CD4-positive, alpha-beta T cell treated with Interleukin-6 for 4 hours (primary cell): Measurements from ENCODE around the gene TP53BP2.
"Not testable (repeated sequence)": the region's sequence is repeated elsewhere in the genome, so short reads cannot be mapped to it uniquely, and the experiment has no call there.

Experiments used
- DNase-seq: peaks from one replicate; pipeline ENCODE4 v3.0.0-alpha.2; 2020; ENCODE audit warnings: mixed read lengths

Gene TP53BP2

DNA sequence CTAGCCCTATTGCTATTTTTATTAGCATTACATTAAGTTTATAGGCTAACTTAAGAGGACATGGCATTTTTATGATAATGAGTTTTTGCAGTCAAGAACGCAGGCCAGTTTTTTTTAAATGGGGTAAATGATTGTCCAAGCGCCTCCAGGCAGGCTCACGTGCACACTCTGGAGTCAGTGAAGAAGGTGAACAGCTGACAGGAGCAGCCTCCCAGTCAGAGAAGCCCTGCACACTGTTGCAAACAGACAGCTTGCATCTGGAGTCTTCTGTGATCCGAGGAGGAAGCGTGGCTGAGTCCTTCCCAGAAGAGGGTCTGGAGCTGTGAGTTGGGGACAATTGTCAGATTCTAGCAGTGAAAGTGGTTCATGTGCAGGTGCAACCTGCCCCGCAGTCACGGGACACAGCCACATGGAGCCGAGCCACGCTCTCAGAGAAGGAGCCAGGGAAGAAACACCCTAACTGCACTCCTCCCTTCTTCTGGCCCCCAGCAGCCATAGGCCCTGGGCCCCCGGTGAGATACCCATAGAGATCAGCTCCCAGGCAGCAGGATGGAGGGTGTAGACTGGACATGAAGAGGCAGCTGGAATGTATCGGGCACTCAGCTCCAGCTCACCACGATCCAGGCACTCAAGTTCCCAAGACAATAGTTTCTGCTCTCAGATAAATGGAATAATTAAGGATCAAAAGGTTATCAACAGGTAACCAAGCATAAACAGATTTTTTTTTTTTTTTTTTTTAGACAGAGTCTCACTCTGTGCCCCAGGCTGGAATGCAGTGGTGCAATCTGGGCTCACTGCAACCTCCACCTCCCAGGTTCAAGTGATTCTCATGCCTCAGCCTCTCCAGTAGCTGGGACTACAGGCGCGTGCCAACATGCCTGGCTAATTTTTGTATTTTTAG lies 107.0 kb downstream of the TP53BP2 start:
- no peak for DNase-seq

DNA sequence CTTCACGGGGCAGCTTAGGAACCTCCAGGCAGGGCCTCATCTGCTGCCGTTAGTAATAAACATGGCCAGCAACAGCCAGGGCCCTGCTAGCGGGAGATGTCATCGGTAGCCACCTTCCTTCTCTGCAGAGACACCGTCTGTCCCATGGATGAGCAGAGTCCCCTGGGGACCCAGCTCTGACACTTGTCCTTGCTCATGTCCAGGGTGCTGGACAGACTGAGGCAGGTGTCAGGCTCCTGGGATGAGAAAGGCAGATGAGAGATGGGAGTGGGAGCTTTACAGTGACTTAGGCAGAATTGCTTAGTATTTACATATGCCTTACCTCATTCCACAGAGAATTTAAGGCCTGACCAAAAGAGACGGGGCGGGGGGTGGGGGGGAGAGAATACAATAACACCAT lies 108.4 kb downstream of the TP53BP2 start:
- no peak for DNase-seq

DNA sequence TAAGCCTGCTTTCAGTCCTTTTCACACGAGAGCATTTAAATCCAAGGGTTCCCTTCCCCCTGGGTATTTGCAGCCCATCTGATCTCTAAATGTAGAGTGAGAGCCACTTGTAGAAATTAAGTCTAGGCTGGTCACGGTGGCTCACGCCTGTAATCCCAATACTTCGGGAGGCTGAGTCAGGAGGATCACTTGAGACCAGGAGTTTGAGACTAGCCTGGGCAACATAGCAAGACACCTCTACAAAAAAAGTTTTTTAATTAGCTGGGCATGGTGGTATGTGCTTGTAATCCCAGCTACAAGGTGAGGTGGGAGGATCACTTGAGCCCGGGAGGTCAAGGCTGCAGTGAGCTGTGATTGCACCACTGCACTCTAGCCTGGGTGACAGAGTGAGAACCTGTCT lies 109.1 kb downstream of the TP53BP2 start:
- DNase-seq: not testable (repeated sequence)

DNA sequence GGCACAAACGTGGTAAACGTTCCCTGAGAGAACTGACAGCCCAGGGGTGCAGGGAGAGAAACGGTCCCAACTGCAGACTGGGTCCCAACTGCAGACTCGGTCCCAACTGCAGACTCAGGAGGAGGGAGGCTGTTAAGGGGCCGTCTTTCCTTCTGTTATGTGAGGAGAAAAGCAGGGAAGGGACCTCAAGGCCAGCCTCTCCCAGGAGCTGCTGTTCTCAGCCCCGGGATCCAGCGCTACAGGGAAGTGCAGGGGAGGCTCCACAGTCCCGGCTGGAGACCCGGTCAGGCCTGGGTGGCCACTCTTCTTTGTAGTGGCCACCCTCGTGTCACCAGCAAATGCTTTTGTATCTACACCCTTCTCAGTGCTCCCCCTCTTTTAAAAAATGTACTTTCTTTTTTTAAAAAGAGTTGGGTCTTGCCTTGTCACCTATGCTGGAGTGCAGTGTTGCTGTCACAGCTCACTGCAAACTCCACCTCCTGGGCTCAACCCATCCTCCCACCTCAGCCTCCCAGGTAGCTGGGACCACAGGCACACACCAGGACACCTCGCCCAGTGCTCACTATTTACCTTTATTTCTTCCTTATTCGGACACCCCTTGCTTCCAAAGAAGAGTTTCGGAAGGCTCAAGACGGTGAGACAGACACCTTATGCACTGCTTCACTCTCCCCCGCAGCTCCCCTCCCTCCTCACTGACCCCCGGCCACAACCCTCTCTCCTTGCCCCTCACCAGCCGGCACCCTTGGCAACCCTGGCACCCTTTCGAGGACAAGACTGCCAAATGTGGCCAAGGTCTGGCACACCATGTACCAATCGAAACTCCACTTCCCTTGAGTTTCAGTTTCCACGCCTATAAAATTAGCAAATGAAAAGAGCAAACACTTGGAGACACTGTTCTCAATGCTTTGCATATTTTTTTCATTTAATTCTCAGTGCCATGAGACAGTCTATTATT lies 111.6 kb downstream of the TP53BP2 start:
- no peak for DNase-seq

DNA sequence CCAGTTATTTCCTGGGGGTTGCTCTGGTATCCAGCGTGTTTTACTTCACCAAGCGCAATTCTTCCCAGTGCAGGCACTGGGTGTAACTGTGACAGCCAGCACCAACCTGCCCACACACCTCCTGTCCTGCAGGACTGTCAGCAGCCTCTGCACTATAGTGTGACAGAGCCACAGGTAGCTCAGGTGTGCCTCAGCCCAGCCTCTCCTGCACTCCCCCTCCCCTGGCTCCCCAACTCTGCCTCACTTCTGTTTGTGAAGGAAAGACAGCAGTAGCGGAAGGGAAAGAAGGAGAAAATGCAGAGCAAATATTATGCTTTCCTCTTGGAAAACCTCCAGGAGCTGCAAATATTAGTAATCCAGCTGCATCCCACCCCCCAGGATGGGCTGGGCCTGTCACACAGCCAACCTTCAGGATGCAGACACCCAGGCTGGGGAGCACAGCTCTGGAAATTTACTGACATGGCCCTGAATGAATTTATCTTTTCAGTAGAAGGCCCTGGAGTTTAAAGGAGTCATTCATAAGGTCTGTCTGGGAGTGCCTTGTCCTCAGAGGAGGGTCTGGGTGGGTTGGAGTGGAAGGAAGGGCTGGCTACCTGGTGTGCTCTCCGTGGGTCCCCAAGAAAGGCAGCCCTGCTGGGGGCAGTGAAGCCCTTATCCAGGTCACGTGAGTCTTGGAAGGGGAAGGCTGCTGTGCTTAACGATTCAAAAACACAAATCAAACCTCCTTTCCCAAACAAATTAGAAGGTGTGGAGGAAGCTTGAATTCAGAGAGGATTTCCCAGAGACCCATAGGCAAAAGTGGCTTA lies 112.6 kb downstream of the TP53BP2 start:
- no peak for DNase-seq

DNA sequence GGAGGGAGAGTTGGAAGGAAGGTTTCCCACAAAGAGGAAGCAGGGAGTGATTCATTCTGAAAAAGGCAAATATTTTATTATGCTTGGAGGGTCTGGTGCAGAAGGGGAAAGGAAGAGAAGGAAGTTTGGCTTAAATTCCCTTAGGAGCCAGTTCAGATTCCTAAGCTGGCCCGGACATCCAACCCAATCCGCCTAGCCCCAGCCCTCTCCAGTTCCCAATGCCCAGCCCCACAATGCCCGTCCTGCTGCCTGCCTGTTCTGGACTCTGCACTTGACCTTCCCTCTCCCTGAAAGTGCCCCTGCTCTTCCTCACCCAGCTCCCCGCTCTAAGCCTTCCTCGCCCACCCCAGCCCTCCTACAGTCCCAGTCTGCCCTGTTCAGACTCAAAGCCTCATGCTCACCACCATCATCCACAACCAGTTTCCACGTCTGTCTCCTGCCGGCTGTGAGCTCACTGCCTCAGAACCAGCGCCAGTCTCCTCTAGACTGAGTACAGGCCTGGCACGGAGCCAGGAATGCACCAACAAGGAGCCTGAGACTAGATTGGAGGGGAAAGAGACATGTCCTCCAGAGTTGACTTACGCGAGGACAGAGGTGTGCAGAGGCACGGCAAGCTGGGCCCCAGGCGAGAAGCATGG lies 114.5 kb downstream of the TP53BP2 start:
- no peak for DNase-seq

DNA sequence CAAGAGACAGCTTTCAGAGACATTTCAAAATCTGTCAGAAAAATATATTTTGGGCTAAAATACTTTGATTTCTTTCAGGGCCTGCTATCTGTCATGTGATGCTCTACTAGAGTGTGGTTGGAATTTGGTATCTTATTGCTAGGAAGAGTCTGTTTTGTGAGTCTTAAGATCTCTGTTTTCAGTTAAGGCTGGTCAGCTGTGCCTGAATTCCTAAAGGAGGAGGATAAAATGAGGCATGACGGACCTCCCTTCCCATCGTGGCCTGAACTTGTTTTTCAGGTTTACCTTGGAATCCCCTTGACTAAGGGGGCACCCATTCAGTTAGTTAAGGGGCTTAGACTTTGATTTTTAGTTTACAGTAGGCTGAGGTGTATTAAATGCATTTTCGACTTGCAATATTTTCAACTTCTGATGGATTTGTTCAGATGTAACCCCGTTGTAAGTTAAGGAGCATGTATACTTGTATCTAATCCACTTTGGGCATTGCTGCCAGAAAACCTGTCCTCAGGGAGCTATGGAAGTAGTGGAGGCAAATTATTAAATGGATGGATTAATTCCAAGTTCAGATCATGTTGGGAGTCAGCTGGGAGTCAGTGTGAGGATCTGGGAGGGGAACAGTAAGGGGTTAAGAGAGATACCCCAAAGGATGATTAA lies 115.1 kb downstream of the TP53BP2 start:
- DNase-seq: no peak

DNA sequence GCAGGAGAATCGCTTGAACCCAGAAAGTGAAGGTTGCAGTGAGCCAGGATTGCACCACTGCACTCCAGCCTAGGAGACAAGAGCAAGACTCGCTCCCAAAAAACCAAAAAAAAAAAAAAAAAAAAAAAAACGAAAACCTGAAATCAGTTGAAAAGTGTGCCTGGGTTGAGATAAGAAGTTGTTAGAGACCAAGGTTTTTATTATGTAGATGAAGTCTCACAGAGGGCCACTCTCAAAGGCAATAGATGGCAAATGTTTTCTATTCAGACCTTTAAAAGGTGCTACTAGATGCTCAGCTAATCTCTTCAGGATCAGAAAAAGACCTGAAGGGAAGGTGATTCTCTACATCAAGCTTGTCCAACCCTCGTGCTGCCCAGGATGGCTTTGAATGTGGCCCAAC lies 115.8 kb downstream of the TP53BP2 start:
- no peak for DNase-seq
